Measurements from ENCODE around the gene SCP2.

SCP2 gene

DNA sequence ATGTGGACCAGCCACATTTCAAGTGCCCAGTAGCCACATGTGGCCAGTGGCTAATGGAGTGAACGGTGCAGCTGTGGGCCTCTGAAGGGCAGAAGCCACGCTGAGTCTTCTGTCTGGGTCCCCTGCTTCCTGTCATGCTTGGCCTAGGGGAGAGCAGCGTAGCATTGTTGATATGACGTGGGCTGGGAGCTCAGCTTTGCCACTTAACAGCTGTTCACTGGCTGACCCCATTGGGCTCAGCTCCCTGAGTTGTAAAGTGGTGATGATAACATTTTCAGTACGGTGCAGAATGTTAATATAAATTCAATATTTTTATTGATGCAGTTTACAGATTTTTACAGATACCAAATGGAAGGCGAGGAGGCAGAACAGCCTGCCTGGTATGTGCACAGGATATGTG, 139.4 kb downstream of the SCP2 start:
- Histone ChIP-seq H3K4me1 (ENCODE audit: insufficient read depth, poor library complexity, severe bottlenecking) (no peaks in the 10 kb centered on the region), H3K4me3 (ENCODE audit: severe bottlenecking) (no peak overlapping the region), H3K27ac (ENCODE audit: poor library complexity, severe bottlenecking) (no peak overlapping the region), H3K36me3 (ENCODE audit: low read depth) (no peaks in the 10 kb centered on the region), H3K9me3 (ENCODE audit: severe bottlenecking) (no peaks in the 10 kb centered on the region), H3K27me3 (ENCODE audit: insufficient read depth, poor library complexity, severe bottlenecking) (peaks cover 24% of the 10 kb centered on the region)
- DNase-seq (ENCODE audit: low spot score) (no peak), ATAC-seq (ENCODE audit: low read depth) (no peak)
- TF ChIP-seq, protein P1, sequence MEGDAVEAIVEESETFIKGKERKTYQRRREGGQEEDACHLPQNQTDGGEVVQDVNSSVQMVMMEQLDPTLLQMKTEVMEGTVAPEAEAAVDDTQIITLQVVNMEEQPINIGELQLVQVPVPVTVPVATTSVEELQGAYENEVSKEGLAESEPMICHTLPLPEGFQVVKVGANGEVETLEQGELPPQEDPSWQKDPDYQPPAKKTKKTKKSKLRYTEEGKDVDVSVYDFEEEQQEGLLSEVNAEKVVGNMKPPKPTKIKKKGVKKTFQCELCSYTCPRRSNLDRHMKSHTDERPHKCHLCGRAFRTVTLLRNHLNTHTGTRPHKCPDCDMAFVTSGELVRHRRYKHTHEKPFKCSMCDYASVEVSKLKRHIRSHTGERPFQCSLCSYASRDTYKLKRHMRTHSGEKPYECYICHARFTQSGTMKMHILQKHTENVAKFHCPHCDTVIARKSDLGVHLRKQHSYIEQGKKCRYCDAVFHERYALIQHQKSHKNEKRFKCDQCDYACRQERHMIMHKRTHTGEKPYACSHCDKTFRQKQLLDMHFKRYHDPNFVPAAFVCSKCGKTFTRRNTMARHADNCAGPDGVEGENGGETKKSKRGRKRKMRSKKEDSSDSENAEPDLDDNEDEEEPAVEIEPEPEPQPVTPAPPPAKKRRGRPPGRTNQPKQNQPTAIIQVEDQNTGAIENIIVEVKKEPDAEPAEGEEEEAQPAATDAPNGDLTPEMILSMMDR (IDR thresholded peaks at IDR 0.05; ENCODE audit: poor library complexity, severe bottlenecking) = no peak

DNA sequence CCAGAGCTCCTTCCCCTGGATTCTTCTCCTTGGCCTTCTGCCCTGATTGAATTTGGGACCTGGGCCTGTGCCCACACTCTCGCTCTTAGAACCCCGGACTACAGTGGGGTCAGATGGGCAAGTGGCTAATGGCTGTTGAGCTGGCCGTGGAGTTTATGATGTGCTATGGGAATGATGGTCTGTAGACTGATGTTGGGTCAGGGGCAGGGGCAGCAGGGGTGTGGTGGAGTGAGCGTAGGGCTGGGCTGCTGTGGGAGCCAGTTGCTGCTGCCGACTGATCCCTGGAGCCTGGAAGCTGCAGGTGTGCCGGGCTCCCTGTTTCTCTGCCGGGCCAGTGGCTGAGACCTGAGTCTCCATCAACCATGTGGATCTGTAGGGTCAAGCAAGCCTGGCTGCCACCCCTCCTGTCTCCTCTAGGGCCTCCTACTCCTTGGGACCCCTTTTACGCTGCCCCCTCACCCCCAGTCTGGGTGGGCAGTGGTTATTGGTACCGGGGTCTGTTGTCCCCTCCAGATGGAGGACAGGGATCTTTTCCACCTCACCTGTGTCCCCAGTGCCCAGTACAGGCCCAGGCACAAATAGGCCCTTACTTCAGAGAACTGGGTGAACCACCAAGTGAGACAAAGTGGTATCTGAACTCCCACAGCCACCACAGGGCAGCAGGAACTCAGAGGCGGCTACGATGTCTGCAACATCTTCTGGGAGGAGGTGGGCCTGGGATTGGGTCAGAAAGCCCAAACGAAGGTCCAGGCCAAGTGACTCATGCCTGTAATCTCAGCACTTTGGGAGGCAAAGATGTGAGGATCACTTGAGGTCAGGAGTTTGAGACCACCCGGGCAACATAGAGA, 140.0 kb downstream of the SCP2 start:
- no peaks in the 10 kb centered on the region for H3K4me1 ChIP-seq (ENCODE audit: insufficient read depth, poor library complexity, severe bottlenecking)
- H3K27me3 ChIP-seq (ENCODE audit: insufficient read depth, poor library complexity, severe bottlenecking) = peaks cover 19% of the 10 kb centered on the region
- H3K4me3 ChIP-seq (ENCODE audit: severe bottlenecking) = no peak overlapping the region
- H3K9me3 ChIP-seq (ENCODE audit: severe bottlenecking) = no peaks in the 10 kb centered on the region
- H3K36me3 ChIP-seq (ENCODE audit: low read depth) = no peaks in the 10 kb centered on the region
- TF ChIP-seq, protein P1 (IDR thresholded peaks at IDR 0.05; ENCODE audit: poor library complexity, severe bottlenecking) = no peak
- H3K27ac ChIP-seq (ENCODE audit: poor library complexity, severe bottlenecking) = no peak overlapping the region
- ATAC-seq (ENCODE audit: low read depth) (no peak), DNase-seq (ENCODE audit: low spot score) (no peak)

DNA sequence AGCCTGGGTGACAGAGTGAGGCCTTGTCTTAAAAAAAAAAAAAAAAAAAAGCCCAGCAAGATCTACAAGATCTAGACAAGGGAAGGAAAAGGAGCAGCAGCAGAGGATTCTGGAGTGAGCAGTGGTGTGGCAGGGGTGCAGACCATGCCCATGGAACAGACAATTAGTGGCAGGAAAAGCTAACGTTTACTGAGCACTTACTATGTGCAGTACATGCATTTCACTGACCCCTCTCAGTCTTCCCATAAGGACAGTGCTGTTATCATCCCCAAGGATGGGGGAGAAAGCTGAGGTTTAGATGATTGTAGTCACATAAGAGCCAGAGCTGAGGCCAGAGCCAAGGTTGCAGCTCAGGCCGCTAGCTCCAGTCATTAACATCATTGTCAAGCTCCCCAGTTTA, 140.8 kb downstream of the SCP2 start:
- H3K36me3 ChIP-seq (ENCODE audit: low read depth) = no peaks in the 10 kb centered on the region
- H3K4me3 ChIP-seq (ENCODE audit: severe bottlenecking) = no peak overlapping the region
- no peaks in the 10 kb centered on the region for H3K9me3 ChIP-seq (ENCODE audit: severe bottlenecking)
- H3K27me3 ChIP-seq (ENCODE audit: insufficient read depth, poor library complexity, severe bottlenecking) = peaks cover 11% of the 10 kb centered on the region
- DNase-seq (ENCODE audit: low spot score) (no peak), ATAC-seq (ENCODE audit: low read depth) (no peak)
- no peak overlapping the region for H3K27ac ChIP-seq (ENCODE audit: poor library complexity, severe bottlenecking)
- H3K4me1 ChIP-seq (ENCODE audit: insufficient read depth, poor library complexity, severe bottlenecking) = no peaks in the 10 kb centered on the region
- TF ChIP-seq, protein P1 (IDR thresholded peaks at IDR 0.05; ENCODE audit: poor library complexity, severe bottlenecking) = no peak

DNA sequence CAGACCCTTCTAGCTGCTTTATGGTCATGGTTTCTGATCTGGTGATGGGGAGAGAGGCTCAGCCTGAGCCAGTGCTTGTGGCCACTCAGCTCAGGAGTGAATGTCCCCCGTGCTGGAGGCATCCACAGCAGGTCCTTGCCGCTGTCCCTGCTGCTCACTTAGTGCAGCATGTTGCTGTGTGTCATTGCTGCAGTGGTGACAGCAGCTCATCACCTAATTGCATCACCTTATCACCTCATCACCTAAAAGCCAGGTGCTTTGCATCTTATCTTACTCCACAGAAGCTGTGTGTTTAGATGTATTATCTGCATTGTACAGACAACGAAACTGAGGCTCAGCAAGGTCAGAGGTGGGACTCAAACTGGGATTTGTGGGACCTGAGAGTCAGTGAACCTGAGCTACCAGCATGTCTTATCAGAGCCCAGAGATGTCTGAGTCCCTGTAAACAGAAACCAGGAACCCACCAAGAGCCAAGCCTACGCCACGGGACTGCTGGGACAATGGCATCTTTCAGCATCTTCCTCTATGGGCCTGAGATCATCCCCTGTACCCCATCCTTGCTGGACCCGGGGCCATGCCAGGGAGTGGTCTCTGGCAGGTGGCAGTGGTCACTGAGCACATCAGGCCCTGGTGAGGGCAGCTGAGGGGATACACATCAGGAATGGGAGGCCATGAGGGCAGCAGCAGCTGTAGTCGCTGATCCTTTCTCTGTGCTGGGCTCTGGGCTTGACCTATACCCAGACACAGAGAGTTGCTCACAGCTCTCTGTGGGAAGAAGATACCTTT, 141.4 kb downstream of the SCP2 start:
- Histone ChIP-seq H3K27me3 (ENCODE audit: insufficient read depth, poor library complexity, severe bottlenecking) (peaks cover 5% of the 10 kb centered on the region), H3K4me1 (ENCODE audit: insufficient read depth, poor library complexity, severe bottlenecking) (no peaks in the 10 kb centered on the region), H3K9me3 (ENCODE audit: severe bottlenecking) (no peaks in the 10 kb centered on the region), H3K27ac (ENCODE audit: poor library complexity, severe bottlenecking) (no peak overlapping the region), H3K4me3 (ENCODE audit: severe bottlenecking) (no peak overlapping the region), H3K36me3 (ENCODE audit: low read depth) (no peaks in the 10 kb centered on the region)
- TF ChIP-seq, protein P1 (IDR thresholded peaks at IDR 0.05; ENCODE audit: poor library complexity, severe bottlenecking) = no peak
- DNase-seq (ENCODE audit: low spot score) = no peak
- ATAC-seq (ENCODE audit: low read depth) = no peak

Measured in RWPE2 (cell line).